HG03520 (cell line): Measurements from ENCODE around the gene SHISA5.
"Not testable (repeated sequence)": the region's sequence is repeated elsewhere in the genome, so short reads cannot be mapped to it uniquely, and the experiment has no call there.

Experiments used
- ATAC-seq: cut with Tn5 transposase; IDR thresholded peaks from one replicate; pipeline ENCODE4 v1.9.1; 2021; ENCODE audit warnings: mild to moderate bottlenecking, moderate library complexity; ENCODE audit not compliant: unreplicated experiment

Gene SHISA5

GRCh38 chr3:48478626-48479555 lies 25.1 kb downstream of the SHISA5 start:
- no peak for ATAC-seq

DNA sequence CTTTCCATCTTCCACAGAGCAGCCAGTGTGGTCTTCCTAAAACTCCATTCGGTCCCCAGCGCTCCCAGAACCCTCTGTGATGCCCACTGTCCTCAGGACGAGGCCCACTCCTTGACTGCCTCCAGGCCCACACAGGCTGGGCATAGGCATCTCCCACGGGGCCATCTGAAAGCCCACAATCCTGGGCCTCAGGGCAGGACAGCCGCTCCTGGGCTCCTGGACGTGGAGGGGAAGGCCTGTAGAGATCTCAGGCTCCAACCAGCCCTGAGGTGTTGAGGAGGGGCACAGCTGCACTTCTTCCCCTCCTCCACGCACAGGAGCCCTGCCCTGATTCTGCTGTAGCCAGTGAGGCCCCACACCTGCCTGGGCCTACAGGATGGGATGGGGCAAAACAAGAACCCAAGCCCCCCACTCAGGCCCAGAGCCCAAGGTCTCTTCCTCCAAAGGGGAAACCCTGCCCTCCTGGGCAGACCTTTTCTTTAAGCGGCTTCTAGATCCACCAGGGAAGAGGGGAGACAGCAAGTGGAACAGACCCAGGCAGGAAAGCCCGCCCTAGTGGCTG lies 25.9 kb downstream of the SHISA5 start:
- no peak for ATAC-seq

GRCh38 chr3:48476426-48477053 lies 27.4 kb downstream of the SHISA5 start:
- ATAC-seq, result no peak

GRCh38 chr3:48475188-48475587 lies 28.8 kb downstream of the SHISA5 start:
- no peak for ATAC-seq

DNA sequence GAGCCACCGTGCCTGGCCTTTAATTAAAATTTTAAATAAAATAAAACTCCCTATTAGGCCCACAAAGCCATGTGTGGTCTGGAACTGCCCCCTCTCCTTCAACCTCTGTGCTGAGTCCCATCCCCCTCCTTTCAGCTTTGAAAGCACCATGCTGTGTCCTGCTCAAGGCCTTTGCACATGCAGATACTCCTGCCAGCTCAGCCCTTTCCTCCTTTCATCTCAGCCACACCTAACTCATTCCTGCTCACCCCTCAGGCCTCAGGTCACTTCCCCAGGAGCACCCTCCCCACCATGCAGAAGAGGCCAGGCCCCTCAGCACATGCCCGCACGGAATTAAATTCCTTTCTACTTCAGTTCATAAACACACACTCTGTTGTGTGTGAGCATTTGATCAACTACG lies 29.4 kb downstream of the SHISA5 start:
- ATAC-seq, result no peak

- not testable (repeated sequence) for ATAC-seq
Measured at GRCh38 chr3:48474031-48474430, 29.9 kb downstream of the SHISA5 start.

DNA sequence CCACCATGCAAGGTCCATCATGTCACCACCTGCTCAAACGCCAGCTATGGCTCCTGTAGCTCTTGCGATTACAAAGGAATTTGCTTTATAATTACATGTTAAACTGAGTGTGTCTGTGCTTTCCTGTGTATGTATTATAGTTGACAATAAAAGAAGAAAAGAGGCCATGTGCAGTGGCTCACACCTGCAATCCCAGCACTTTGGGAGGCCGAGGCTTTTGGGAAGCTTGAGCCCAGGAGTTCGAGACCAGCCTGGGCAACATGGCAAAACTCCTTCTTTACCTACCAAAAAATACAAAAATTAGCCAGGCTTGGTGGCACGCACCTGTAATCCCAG lies 30.4 kb downstream of the SHISA5 start:
- no peak for ATAC-seq

DNA sequence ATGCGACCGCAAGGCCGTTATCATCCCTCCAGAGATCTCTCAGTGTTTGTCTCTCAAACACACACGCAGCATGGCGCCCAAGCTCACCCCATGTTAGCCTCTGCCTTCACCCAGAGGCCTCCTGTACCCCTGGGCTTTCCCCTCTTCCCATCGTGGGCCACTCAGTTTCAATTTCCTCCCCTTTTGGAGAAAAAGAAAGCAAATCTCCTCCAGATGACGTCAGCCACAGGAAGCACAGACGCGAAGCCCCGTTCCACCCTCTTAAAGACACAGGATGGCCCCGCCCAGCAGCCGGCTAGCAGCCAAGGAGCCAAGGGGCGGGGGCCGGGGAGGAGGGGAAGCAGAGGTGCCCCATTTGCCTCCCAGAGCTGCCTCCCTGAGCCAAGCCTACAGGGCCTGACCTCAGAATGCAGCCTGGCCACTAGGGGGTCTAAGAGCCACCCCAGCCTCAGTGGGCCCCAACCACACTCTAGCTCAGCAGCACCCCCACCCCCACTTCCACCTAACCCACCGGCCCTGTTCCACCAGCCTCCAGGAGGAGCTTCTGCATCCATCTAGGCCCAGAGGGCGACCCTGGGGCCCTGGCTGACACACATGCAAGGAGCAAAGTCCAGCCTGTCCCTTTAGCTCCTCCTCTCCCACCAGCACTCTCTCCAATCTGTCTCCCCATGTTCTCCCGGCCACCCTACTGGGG lies 30.9 kb downstream of the SHISA5 start:
- peak; percentile 76 for ATAC-seq

- ATAC-seq, result no peak
Measured at GRCh38 chr3:48472673-48472922, 31.4 kb downstream of the SHISA5 start.

DNA sequence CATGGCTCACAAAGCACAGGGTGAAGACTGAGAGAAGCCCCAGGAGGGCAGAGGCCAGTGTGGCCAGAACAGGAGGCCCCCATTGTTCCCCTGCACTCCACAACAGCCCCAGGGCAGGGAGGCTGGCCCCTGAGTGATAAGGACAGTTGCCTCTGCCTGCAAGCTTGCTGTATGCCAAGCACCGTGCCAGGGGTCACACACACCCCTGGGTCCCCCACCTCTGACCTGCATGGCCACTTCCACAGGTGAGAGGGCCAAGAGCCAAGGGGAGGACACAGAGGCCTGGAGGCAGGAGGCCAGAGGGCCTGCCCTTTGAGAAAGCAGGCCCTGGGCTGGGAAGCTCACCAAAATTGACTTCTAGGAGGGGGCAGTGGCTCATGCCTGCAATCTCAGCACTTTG lies 33.7 kb downstream of the SHISA5 start:
- ATAC-seq, result no peak

DNA sequence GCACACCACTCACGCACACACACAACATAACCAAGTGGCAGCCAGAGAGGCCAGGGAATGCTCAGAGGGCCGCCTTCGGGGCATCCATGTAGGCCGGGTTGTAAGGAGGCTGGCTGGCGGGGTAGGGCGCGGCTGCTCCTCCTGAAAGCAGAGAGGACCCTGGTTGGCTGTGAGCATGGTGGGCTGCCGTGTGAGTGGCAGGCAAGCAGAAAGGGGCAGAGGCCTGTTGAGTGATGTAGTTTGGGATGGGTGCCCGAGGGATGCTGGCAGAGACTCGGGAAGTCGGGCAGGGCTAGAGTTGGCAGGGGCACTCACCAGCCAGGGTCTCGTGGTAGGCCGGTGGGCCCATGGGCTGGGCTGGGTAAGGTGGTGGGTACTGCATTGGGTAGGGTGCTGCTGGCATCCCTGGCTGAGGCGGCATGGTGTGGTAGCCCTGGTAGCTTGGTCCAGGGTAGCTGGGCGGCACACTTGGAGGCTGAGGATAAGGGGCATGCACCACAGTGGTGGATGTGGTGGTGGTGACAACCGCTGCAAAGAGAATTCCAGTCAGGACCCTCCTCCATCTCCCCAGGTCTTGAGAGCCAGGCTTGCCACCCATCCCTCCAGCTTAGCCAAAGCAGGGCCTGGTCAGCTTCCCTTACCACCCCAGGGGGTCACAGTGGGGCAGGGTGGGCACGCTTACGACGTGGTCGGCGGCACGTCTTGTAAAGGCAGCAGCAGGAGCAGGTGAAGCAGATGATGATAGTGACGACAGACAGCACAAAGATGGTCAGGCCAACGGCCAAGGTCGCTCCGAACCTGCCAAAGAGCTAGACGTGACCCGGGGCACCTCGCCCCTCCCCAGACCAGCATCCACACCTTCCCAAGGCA lies 34.7 kb downstream of the SHISA5 start:
- ATAC-seq, result no peak

DNA sequence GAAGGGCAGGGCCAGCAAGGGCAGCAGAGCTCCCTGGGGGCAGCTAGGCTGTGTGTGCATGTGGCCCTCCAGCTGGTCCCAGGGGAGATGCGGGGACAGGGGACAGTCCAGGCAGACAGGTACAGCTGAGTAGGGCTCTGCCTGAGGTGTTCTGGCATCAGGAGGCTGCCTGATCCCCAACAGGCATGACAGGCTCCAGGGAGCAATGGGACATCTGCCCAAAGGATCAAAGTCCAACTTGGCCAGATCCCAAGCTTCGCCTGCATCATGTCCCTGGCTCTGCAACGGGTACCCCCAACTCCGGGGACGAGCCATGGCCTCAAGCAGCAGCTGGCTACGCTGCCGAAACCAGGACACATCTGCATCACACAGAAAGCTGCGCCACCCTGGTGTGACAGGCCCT lies 35.6 kb downstream of the SHISA5 start:
- ATAC-seq, result no peak

DNA sequence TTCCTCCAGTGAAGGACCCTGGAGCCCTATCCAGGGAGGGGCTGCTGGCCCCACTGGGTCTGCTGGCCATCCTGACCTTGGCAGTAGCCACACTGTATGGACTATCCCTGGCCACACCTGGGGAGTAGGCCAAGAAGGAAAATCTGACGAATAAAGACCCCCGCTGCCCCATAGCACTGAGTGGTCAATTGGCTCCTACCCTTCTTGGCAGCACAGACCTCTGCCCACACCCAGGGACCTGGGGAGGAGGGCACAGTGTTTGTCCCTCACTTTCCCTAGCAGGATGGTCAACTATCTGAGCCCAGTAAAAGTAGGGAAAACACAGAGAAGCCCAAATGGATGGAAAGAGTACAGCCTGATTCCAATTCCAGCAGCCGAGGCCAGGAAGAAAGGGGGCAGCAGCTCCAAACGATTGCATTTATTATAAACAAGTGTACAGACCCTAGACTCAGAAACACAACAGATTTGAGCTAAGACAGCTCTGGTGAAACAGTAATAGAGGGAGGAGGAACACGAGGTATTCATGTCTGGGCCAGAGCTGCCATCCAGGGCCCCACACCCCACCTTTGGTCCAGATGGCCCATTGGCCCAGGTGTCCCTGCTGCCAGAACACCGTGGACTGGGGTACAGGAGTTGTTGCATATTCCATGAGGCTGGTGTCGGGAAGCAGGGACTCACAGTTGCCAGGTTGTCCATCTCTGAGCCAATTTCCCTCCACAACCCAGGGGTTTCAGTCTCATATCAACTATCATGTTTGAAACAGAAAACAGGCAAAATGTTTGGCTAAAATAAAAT lies 36.3 kb downstream of the SHISA5 start:
- no peak for ATAC-seq

- ATAC-seq, result no peak
Measured at GRCh38 chr3:48467110-48467454, 36.9 kb downstream of the SHISA5 start.

GRCh38 chr3:48466386-48467109 lies 37.4 kb downstream of the SHISA5 start:
- ATAC-seq, result peak; percentile 2

- peak; percentile 73 for ATAC-seq
Measured at GRCh38 chr3:48465531-48466378, 38.2 kb downstream of the SHISA5 start.

- no peak for ATAC-seq
Measured at GRCh38 chr3:48465237-48465530, 38.8 kb downstream of the SHISA5 start.

- ATAC-seq, result no peak
Measured at GRCh38 chr3:48464713-48465221, 39.2 kb downstream of the SHISA5 start.

DNA sequence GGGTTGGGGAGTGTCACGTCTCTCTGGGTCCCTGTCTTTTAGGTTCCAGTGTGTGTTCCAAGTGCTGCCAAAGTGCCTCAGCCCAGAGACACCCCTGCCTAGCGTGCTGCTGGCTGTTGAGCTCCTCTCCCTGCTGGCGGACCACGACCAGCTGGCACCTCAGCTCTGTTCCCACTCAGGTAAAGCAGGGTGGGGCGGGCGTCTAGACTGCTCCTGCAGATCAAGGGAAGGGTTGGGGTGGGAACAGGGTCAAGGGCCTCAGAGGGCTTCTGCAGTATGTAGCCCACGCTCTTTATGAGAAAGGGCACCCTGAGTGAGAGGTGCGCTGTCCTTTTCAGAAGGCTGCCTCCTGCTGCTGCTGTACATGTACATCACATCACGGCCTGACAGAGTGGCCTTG lies 40.3 kb downstream of the SHISA5 start:
- ATAC-seq, result no peak
